Measurements from ENCODE around the gene AFMID.
"Not testable (repeated sequence)": the region's sequence is repeated elsewhere in the genome, so short reads cannot be mapped to it uniquely, and the experiment has no call there.

AFMID gene

GRCh38 chr17:78239489-78239931, 52.3 kb downstream of the AFMID start:
- no peak for DNase-seq

- DNase-seq, result no peak
These were observed 53.0 kb downstream of the AFMID start for GRCh38 chr17:78240012-78240655.

GRCh38 chr17:78240839-78241238, 53.7 kb downstream of the AFMID start:
- DNase-seq, result no peak

- DNase-seq, result no peak
These were observed 54.3 kb downstream of the AFMID start for GRCh38 chr17:78241277-78242023.

- peak; percentile 59 for DNase-seq
These were observed 55.0 kb downstream of the AFMID start for GRCh38 chr17:78242024-78242742.

GRCh38 chr17:78247304-78247703, 60.1 kb downstream of the AFMID start:
- DNase-seq, result no peak

- no peak for DNase-seq
These were observed 61.1 kb downstream of the AFMID start for GRCh38 chr17:78248051-78248914.

- no peak for DNase-seq
These were observed 62.1 kb downstream of the AFMID start for GRCh38 chr17:78249074-78249817.

- no peak for DNase-seq
These were observed 63.0 kb downstream of the AFMID start for GRCh38 chr17:78249818-78250806.

- peak; percentile 59 for DNase-seq
These were observed 64.0 kb downstream of the AFMID start for GRCh38 chr17:78250891-78251772.

GRCh38 chr17:78251773-78252103, 64.6 kb downstream of the AFMID start:
- DNase-seq, result no peak

GRCh38 chr17:78252111-78252634, 65.0 kb downstream of the AFMID start:
- no peak for DNase-seq

- DNase-seq, result no peak
These were observed 65.8 kb downstream of the AFMID start for GRCh38 chr17:78252701-78253635.

- DNase-seq, result not testable (repeated sequence)
These were observed 66.4 kb downstream of the AFMID start for GRCh38 chr17:78253636-78253945.

GRCh38 chr17:78253946-78254672, 66.9 kb downstream of the AFMID start:
- peak; percentile 70 for DNase-seq

GRCh38 chr17:78255029-78255656, 68.0 kb downstream of the AFMID start:
- DNase-seq, result no peak

- DNase-seq, result no peak
These were observed 69.0 kb downstream of the AFMID start for GRCh38 chr17:78255953-78256706.
